HepG2 (cell line): Measurements from ENCODE around the gene NCOA3. TPM values are rescaled to one million over a fixed set of nuclear protein-coding genes. Genes with fewer than 3 reads are reported as not detected.

ENCODE experiments used
- ATAC-seq: fragments of 200-7000 bp; cut with Tn5 transposase; 3 replicates; pipeline ENCODE4 v1.9.1; 2020; ENCODE audit warnings: mild to moderate bottlenecking, moderate library complexity
- BruUV-seq: library from RNA; stranded (reverse); fragments of 400-500 nt; replicated peaks from 2 replicates; lab custom pipeline; 2021; lab: Mats Ljungman, UMichigan
- CTCF ChIA-PET: fragments of 300-600 bp; formaldehyde crosslinking; extraction: SDS; loops from one replicate; lab custom pipeline; 2021; ENCODE audit warnings: low total read pairs, inconsistent platforms, low intra/inter-chr PET ratio; lab: Yijun Ruan, JAX
- POLR2A ChIA-PET: fragments of 350-600 bp; sonication (Branson Sonifier 250); formaldehyde crosslinking; loops from one replicate; lab custom pipeline; 2020; ENCODE audit warnings: antibody characterized with exemption, inconsistent platforms; lab: Yijun Ruan, JAX
- DNase-seq: peaks from one replicate; pipeline ENCODE4 v3.0.0-alpha.2; 2015; ENCODE audit warnings: low spot score
- FAIRE-seq: peaks from 3 replicates; lab custom pipeline; 2011; peaks lifted over from hg19 to GRCh38; lab: Jason Lieb, UNC
- H2AFZ ChIP-seq: one replicate; pipeline ENCODE4 v1.6.1; 2011; ENCODE audit warnings: low read length, inconsistent platforms
- H3K27ac ChIP-seq: fragments of 300-600 bp; 3 replicates; pipeline ENCODE4 v1.8.0; 2011; ENCODE audit warnings: mixed run types, mild to moderate bottlenecking, mixed read lengths, low read length, inconsistent platforms; ENCODE audit not compliant: insufficient read depth; ENCODE audit errors: extremely low read length
- H3K27me3 ChIP-seq, 2 experiments: fragments of 200-600 bp in 1 of 2; 2 replicates in 1 of 2; 3 replicates in 1 of 2; pipeline versions ENCODE4 v1.6.0 to v1.8.0; 2011; ENCODE audit warnings: low read length in 2 of 2, mild to moderate bottlenecking in 2 of 2, moderate library complexity in 2 of 2, inconsistent platforms in 1 of 2; ENCODE audit not compliant: insufficient read depth in 2 of 2, control insufficient read depth in 1 of 2
- H3K36me3 ChIP-seq, 2 experiments: fragments of 200-600 bp in 1 of 2; replicated peaks in 1 of 2; 2 replicates in 1 of 2; 3 replicates in 1 of 2; pipeline versions ENCODE4 v1.5.1 to v1.8.0; 2011; ENCODE audit warnings: low read length in 2 of 2, inconsistent platforms in 1 of 2; ENCODE audit not compliant: insufficient read depth in 2 of 2, control insufficient read depth in 1 of 2
- H3K4me1 ChIP-seq: 2 replicates; pipeline ENCODE4 v1.5.1; 2012; ENCODE audit warnings: low read length, inconsistent platforms; ENCODE audit not compliant: insufficient read depth
- H3K4me2 ChIP-seq: 2 replicates; pipeline ENCODE4 v1.6.0; 2011; ENCODE audit warnings: low read depth, low read length, inconsistent platforms
- H3K4me3 ChIP-seq, 3 experiments: fragments of 200-600 bp in 1 of 3; sonication (generic), shearing (Covaris generic) in 1 of 3; replicated peaks in 1 of 3; 2 replicates each; pipeline ENCODE4 v1.5.1; 2011 to 2016; ENCODE audit warnings: low read length in 3 of 3, inconsistent platforms in 2 of 3, low read depth in 2 of 3, mild to moderate bottlenecking in 2 of 3, control low read depth in 1 of 3, mixed read lengths in 1 of 3; ENCODE audit not compliant: insufficient read depth in 1 of 3
- H3K79me2 ChIP-seq: one replicate; pipeline ENCODE4 v1.6.1; 2011; ENCODE audit warnings: low read length, inconsistent platforms; ENCODE audit not compliant: insufficient read depth
- H3K9ac ChIP-seq: 2 replicates; pipeline ENCODE4 v1.6.0; 2011; ENCODE audit warnings: mild to moderate bottlenecking, low read depth, low read length, inconsistent platforms; ENCODE audit not compliant: insufficient read depth
- H3K9me3 ChIP-seq: 2 replicates; pipeline ENCODE4 v1.5.1; 2012; ENCODE audit warnings: mild to moderate bottlenecking, low read length
- H4K20me1 ChIP-seq: 2 replicates; pipeline ENCODE4 v1.6.0; 2011; ENCODE audit warnings: inconsistent platforms, mild to moderate bottlenecking, low read length, moderate library complexity; ENCODE audit not compliant: insufficient read depth
- BORCS8-MEF2B ChIP-seq: sonication (generic); formaldehyde crosslinking; IDR thresholded peaks from 2 replicates; pipeline ENCODE4 v1.8.0; 2022; ENCODE audit warnings: mild to moderate bottlenecking, missing genetic modification reagents
- HOXA3 ChIP-seq: sonication (generic); formaldehyde crosslinking; IDR thresholded peaks from 2 replicates; pipeline ENCODE4 v1.5.0; 2020; ENCODE audit warnings: missing genetic modification reagents
- MIER2 ChIP-seq: IDR thresholded peaks from 2 replicates; pipeline ENCODE4 v1.6.1; 2016; ENCODE audit warnings: missing biosample characterization, missing genetic modification reagents
- NFKB2 ChIP-seq: sonication (generic); formaldehyde crosslinking; IDR thresholded peaks from 2 replicates; pipeline ENCODE4 v1.4.0; 2020; ENCODE audit warnings: missing genetic modification reagents, borderline replicate concordance
- NFRKB ChIP-seq: fragments of 450-650 bp; IDR thresholded peaks from 2 replicates; pipeline ENCODE4 v1.6.1; 2017
- RXRB ChIP-seq: IDR thresholded peaks from 2 replicates; pipeline ENCODE4 v1.6.1; 2016; ENCODE audit warnings: borderline replicate concordance, missing genetic modification reagents, missing compliant biosample characterization
- SMAD9 ChIP-seq: sonication (generic); formaldehyde crosslinking; IDR thresholded peaks from 2 replicates; pipeline ENCODE4 v1.5.1; 2020; ENCODE audit warnings: mild to moderate bottlenecking, missing genetic modification reagents
- ZNF329 ChIP-seq: sonication (generic); formaldehyde crosslinking; IDR thresholded peaks from 2 replicates; pipeline ENCODE4 v1.9.0; 2021; ENCODE audit warnings: low read depth, mild to moderate bottlenecking, missing genetic modification reagents
- ZNF556 ChIP-seq: sonication (generic); formaldehyde crosslinking; IDR thresholded peaks from 2 replicates; pipeline ENCODE4 v1.4.0; 2020; ENCODE audit warnings: mild to moderate bottlenecking, missing genetic modification reagents, borderline replicate concordance
- ZNF629 ChIP-seq: sonication (generic); formaldehyde crosslinking; conservative IDR thresholded peaks from 2 replicates; pipeline ENCODE4 v1.5.0; 2020; ENCODE audit warnings: missing genetic modification reagents
- ZNF720 ChIP-seq: sonication (generic); formaldehyde crosslinking; IDR thresholded peaks from 2 replicates; pipeline ENCODE4 v1.4.0; 2020; ENCODE audit warnings: missing genetic modification reagents
- ZNF746 ChIP-seq: sonication (generic); formaldehyde crosslinking; IDR thresholded peaks from 2 replicates; pipeline ENCODE4 v1.8.0; 2022; ENCODE audit warnings: mild to moderate bottlenecking, missing genetic modification reagents
- ZNF747 ChIP-seq: sonication (generic); formaldehyde crosslinking; IDR thresholded peaks from 2 replicates; pipeline ENCODE4 v1.8.1; 2023; ENCODE audit warnings: missing genetic modification reagents, mild to moderate bottlenecking, borderline replicate concordance
- WGBS: methylation state at CpG from one replicate; pipeline ENCODE4 v1.1.6; 2017; ENCODE audit warnings: low lambda C conversion rate; 5-methylcytosine and 5-hydroxymethylcytosine counted together
- in situ Hi-C: cut with HindIII; loops from 2 replicates; pipeline ENCODE4 v1.10.0; 2017; ENCODE audit warnings: low pct_unique_long_range_greater_than_20kb; ENCODE audit not compliant: extremely low pct_ligation_motif_present
- intact Hi-C: fragments of 100-400 bp; cut with micrococcal nuclease; formaldehyde crosslinking; loops from one replicate; pipeline ENCODE4 v1.10.0; 2022; ENCODE audit not compliant: unreplicated experiment
- polyA plus RNA-seq, 8 experiments: library from polyadenylated mRNA; depleted of rRNA in 3 of 8; stranded (reverse) in 7 of 8; unstranded in 1 of 8; fragments of >200 nt; fragmentation: Illumina TruSeq in 4 of 8; extraction: Trizol in 4 of 8; gene quantifications; 2 replicates each; pipeline versions ENCODE4 v1.2.1 to v1.2.3, GENCODE V29; 2011 to 2016; ENCODE audit warnings: low read depth in 4 of 8, missing spikeins in 1 of 8, mixed read lengths in 1 of 8; ENCODE audit not compliant: insufficient read depth in 1 of 8
- total RNA-seq, 5 experiments: library from RNA; depleted of rRNA; stranded (reverse); fragments of >200 nt; fragmentation: Illumina TruSeq; extraction: Trizol; gene quantifications; 2 replicates each; pipeline ENCODE4 v1.2.3, GENCODE V29; 2016; ENCODE audit warnings: low read depth in 1 of 5
- TF ChIP-seq, protein P1 (sequence below): sonication (generic); formaldehyde crosslinking; IDR thresholded peaks from 2 replicates; pipeline ENCODE4 v1.4.0; 2020; ENCODE audit warnings: missing genetic modification reagents
- TF ChIP-seq, protein P2 (sequence below): IDR thresholded peaks from 2 replicates; pipeline ENCODE4 v1.6.1; 2016; ENCODE audit warnings: control low read depth
- TF ChIP-seq, protein P3 (sequence below): sonication (generic); formaldehyde crosslinking; IDR thresholded peaks from 2 replicates; pipeline ENCODE4 v1.5.1; 2020; ENCODE audit warnings: mild to moderate bottlenecking, missing genetic modification reagents, moderate library complexity

Gene NCOA3
- total and polyA plus RNA-seq, 2 of the 13 experiments (the other 11 are each of a cell fraction or from before 2014, with no cell fraction given), result 35.0 to 56.8 TPM

DNA sequence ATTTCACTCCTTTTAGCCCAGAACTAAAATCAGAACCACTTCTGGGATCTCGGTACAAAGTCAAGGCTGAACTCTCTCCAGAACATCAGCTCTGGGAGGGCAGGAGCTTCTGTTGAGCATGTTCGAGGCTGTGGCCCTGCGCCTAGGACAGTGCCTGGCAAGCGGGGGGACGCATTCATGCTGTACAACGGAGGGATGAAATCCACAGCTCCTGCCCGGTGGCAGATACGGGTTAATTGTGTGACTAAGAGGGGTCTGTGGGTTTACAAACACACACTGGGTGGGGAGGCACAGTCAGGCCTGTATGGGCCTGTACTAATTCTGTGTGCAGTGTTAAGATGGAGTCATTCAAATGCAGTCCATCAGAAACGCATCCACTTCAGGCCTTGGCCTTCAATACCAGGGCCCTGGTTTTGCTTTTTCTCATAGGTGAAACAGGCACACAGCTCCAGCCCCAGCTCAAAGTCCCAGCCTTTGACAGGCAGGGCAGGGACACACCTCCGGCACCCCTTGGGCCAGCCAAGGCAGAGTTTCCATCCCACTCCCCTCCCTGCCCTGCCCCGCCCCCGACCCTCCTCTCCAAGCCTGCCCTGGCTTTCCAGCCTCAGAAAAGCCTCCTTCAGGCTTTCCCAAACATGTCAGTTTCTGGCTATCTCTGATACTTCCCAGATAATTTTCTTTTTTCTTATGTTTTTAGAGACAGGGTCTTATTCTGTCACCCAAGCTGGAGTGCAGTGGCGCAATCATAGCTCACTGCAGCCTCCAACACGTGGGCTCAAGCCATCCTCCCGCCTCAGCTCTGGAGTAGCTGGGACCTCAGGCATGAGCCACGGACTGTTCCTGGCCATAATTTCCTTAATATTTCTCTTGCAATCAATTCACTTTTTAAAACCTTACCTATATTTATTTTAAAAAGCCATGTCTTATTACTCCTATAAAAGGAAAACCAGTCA, 173.8 kb downstream of the NCOA3 start:
- peak; percentile 80 for FAIRE-seq
- H3K27ac ChIP-seq, result peak overlapping the region; percentile 12
- H3K27me3 ChIP-seq, result no peaks in the 10 kb centered on the region
- H3K4me1 ChIP-seq, result peaks cover 21% of the 10 kb centered on the region
- 47% methylated on average over 16 of the region's 16 CpGs for WGBS
- H3K4me3 ChIP-seq, result no peak overlapping the region
- no TSS peak for BruUV-seq
- ChIA-PET CTCF (interaction anchor here (1.5 to 1.9 kb wide), 3 partner anchors 11 to 945 kb away, joined by 5 to 7 read pairs (median 5); no protein-coding TSS in a partner anchor), POLR2A (no interaction called here)
- DNase-seq, result peak; percentile 82
- no peaks in the 10 kb centered on the region for H3K79me2 ChIP-seq
- no peaks in the 10 kb centered on the region for H4K20me1 ChIP-seq
- ATAC-seq, result peak; percentile 54
- H2AFZ ChIP-seq, result no peak overlapping the region
- H3K9ac ChIP-seq, result no peak overlapping the region
- in situ Hi-C loops (loop anchor here (5.0 kb wide), 1 partner anchor 37 kb away; no protein-coding TSS in a partner anchor), intact Hi-C loops (loop anchor here (5.0 kb wide), 1 partner anchor 52 kb away; no protein-coding TSS in a partner anchor)
- H3K36me3 ChIP-seq, result no peaks in the 10 kb centered on the region
- peak overlapping the region; percentile 43 for H3K4me2 ChIP-seq
- H3K9me3 ChIP-seq, result no peaks in the 10 kb centered on the region
- TF ChIP-seq, protein P1, sequence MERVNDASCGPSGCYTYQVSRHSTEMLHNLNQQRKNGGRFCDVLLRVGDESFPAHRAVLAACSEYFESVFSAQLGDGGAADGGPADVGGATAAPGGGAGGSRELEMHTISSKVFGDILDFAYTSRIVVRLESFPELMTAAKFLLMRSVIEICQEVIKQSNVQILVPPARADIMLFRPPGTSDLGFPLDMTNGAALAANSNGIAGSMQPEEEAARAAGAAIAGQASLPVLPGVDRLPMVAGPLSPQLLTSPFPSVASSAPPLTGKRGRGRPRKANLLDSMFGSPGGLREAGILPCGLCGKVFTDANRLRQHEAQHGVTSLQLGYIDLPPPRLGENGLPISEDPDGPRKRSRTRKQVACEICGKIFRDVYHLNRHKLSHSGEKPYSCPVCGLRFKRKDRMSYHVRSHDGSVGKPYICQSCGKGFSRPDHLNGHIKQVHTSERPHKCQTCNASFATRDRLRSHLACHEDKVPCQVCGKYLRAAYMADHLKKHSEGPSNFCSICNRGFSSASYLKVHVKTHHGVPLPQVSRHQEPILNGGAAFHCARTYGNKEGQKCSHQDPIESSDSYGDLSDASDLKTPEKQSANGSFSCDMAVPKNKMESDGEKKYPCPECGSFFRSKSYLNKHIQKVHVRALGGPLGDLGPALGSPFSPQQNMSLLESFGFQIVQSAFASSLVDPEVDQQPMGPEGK (CRISPR knock-in tag), result 0 out of 2 replicates have a peak, but pooled peaks have one; percentile 12
- TF ChIP-seq, protein P2, sequence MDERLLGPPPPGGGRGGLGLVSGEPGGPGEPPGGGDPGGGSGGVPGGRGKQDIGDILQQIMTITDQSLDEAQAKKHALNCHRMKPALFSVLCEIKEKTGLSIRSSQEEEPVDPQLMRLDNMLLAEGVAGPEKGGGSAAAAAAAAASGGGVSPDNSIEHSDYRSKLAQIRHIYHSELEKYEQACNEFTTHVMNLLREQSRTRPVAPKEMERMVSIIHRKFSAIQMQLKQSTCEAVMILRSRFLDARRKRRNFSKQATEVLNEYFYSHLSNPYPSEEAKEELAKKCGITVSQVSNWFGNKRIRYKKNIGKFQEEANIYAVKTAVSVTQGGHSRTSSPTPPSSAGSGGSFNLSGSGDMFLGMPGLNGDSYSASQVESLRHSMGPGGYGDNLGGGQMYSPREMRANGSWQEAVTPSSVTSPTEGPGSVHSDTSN (CRISPR knock-in tag), result 0 out of 2 replicates have a peak, but pooled peaks have one; percentile 50
- TF ChIP-seq ZNF556 (CRISPR knock-in tag), result peak; percentile 27; the same call in 1 of the 2 replicates
- TF ChIP-seq SMAD9 (CRISPR knock-in tag), result no peak
- peak; percentile 50 for TF ChIP-seq HOXA3 (CRISPR knock-in tag)
- TF ChIP-seq MIER2 (CRISPR knock-in tag), result no peak
- TF ChIP-seq, protein P3, sequence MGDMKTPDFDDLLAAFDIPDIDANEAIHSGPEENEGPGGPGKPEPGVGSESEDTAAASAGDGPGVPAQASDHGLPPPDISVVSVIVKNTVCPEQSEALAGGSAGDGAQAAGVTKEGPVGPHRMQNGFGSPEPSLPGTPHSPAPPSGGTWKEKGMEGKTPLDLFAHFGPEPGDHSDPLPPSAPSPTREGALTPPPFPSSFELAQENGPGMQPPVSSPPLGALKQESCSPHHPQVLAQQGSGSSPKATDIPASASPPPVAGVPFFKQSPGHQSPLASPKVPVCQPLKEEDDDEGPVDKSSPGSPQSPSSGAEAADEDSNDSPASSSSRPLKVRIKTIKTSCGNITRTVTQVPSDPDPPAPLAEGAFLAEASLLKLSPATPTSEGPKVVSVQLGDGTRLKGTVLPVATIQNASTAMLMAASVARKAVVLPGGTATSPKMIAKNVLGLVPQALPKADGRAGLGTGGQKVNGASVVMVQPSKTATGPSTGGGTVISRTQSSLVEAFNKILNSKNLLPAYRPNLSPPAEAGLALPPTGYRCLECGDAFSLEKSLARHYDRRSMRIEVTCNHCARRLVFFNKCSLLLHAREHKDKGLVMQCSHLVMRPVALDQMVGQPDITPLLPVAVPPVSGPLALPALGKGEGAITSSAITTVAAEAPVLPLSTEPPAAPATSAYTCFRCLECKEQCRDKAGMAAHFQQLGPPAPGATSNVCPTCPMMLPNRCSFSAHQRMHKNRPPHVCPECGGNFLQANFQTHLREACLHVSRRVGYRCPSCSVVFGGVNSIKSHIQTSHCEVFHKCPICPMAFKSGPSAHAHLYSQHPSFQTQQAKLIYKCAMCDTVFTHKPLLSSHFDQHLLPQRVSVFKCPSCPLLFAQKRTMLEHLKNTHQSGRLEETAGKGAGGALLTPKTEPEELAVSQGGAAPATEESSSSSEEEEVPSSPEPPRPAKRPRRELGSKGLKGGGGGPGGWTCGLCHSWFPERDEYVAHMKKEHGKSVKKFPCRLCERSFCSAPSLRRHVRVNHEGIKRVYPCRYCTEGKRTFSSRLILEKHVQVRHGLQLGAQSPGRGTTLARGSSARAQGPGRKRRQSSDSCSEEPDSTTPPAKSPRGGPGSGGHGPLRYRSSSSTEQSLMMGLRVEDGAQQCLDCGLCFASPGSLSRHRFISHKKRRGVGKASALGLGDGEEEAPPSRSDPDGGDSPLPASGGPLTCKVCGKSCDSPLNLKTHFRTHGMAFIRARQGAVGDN (CRISPR knock-in tag), result peak; percentile 40; the same call in 1 of the 2 replicates
- TF ChIP-seq NFRKB, result no peak
- TF ChIP-seq ZNF747 (CRISPR knock-in tag), result peak; percentile 21; the same call in 1 of the 2 replicates
- 0 out of 2 replicates have a peak, but pooled peaks have one; percentile 38 for TF ChIP-seq NFKB2 (CRISPR knock-in tag)
- no peak for TF ChIP-seq ZNF720 (CRISPR knock-in tag)
- 0 out of 2 replicates have a peak, but pooled peaks have one; percentile 9 for TF ChIP-seq BORCS8-MEF2B (CRISPR knock-in tag)
- 0 out of 2 replicates have a peak, but pooled peaks have one; percentile 28 for TF ChIP-seq ZNF329 (CRISPR knock-in tag)
- 0 out of 2 replicates have a peak, but pooled peaks have one; percentile 5 for TF ChIP-seq ZNF629
- no peak for TF ChIP-seq RXRB (CRISPR knock-in tag)
- TF ChIP-seq ZNF746 (CRISPR knock-in tag), result 0 out of 2 replicates have a peak, but pooled peaks have one; percentile 25
